Muscle of leg (tissue), 11 donors: ENCODE data around the gene MUC13. TPM values are rescaled to one million over a fixed set of nuclear protein-coding genes. Genes with fewer than 3 reads are reported as not detected.

Experiments used
- DNase-seq: peaks from one replicate; pipeline ENCODE4 v3.0.0; 2013
- H3K27ac ChIP-seq: one replicate; pipeline ENCODE4 v1.5.1; 2013; ENCODE audit warnings: mild to moderate bottlenecking, low read length, control low read depth
- H3K27me3 ChIP-seq: one replicate; pipeline ENCODE4 v1.6.1; 2013; ENCODE audit warnings: low read length; ENCODE audit not compliant: control insufficient read depth, insufficient read depth
- H3K36me3 ChIP-seq: one replicate; pipeline ENCODE4 v1.6.1; 2013; ENCODE audit warnings: low read length; ENCODE audit not compliant: control insufficient read depth, insufficient read depth
- H3K4me1 ChIP-seq: one replicate; pipeline ENCODE4 v1.6.1; 2013; ENCODE audit warnings: low read length; ENCODE audit not compliant: control insufficient read depth, insufficient read depth
- H3K4me3 ChIP-seq: one replicate; pipeline ENCODE4 v1.5.1; 2013; ENCODE audit warnings: low read length, control low read depth
- H3K9me3 ChIP-seq: replicated peaks from 2 replicates; pipeline ENCODE4 v1.6.1; 2013; ENCODE audit warnings: low read depth, low read length; ENCODE audit not compliant: control insufficient read depth
- WGBS: methylation state at CpG from one replicate; pipeline ENCODE4 v1.1.5; 2013; ENCODE audit warnings: missing lambda C conversion rate; ENCODE audit not compliant: insufficient coverage; 5-methylcytosine and 5-hydroxymethylcytosine counted together
- polyA plus RNA-seq, 8 donors: library from polyadenylated mRNA; unstranded; fragments of 120-200 nt; gene quantifications; one replicate each; pipeline versions ENCODE4 v1.2.1 to v1.2.3, GENCODE V29; 2013; ENCODE audit warnings: inconsistent platforms in 1 of 8, low replicate concordance in 1 of 8; ENCODE audit not compliant: insufficient read length in 8 of 8, insufficient read depth in 1 of 8
- total RNA-seq: library from RNA; stranded (reverse); fragments of 120-200 nt; gene quantifications from one replicate; pipeline ENCODE4 v1.2.4, GENCODE V29; 2013

MUC13 gene
- total and polyA plus RNA-seq, 9 donors: 0.14 to 80.9 (median 0.42) TPM; not detected in 4

DNA sequence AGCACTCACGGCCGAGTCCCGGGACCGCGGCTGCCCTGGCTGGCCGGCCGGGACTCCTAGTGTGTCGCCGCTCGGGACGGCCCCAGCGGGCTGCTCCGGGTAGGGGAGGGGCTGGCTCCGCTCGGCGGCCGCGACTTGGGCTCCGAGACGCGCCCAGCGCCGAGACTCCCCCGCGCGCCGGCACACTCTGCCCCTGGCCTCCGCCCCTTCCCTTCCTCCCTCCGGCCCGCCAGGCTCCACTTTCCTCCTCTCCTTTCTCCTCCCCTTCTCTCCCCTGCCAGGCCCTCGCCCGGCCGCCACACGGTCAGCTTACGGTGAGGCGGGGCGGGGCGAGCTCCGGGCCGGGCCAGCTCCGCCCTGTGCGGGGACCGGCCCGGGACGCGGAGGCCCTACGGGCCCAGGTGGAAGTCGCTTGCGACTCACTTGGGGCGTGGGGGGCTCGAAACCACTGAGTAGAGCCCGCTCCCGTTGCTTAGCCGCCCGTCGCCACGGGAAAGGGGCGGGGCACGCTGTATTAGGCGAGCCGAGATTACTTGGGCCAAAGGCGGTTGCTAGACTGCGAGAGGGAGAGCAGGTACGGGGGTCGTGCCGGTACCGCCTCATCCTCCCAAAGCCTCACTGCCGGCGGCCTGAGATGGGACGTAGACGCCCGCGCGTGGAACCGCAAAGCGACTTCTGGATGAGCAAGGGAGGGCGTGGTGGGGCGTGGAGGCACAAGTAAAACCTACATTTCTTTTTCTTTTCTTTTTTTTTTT is 47.2 kb downstream of the MUC13 start, which contains the start of gene ITGB5:
TSS of gene ITGB5 (minus strand) at position 189 of the 755 bp plus-strand sequence. CDS start 365 bp downstream, outside the sequence.
- Histone ChIP-seq H3K27me3 (peaks cover 26% of the 10 kb centered on the region), H3K4me3 (peak within 1 kb of the TSS; percentile 52), H3K4me1 (peaks cover 10% of the 10 kb centered on the region), H3K9me3 (no peaks in the 10 kb centered on the region), H3K27ac (no peak within 1 kb of the TSS), H3K36me3 (no peaks in the 10 kb centered on the region)
- WGBS: under 1% methylated on average over 55 of the region's 78 CpGs
- DNase-seq: peak; percentile 81

DNA sequence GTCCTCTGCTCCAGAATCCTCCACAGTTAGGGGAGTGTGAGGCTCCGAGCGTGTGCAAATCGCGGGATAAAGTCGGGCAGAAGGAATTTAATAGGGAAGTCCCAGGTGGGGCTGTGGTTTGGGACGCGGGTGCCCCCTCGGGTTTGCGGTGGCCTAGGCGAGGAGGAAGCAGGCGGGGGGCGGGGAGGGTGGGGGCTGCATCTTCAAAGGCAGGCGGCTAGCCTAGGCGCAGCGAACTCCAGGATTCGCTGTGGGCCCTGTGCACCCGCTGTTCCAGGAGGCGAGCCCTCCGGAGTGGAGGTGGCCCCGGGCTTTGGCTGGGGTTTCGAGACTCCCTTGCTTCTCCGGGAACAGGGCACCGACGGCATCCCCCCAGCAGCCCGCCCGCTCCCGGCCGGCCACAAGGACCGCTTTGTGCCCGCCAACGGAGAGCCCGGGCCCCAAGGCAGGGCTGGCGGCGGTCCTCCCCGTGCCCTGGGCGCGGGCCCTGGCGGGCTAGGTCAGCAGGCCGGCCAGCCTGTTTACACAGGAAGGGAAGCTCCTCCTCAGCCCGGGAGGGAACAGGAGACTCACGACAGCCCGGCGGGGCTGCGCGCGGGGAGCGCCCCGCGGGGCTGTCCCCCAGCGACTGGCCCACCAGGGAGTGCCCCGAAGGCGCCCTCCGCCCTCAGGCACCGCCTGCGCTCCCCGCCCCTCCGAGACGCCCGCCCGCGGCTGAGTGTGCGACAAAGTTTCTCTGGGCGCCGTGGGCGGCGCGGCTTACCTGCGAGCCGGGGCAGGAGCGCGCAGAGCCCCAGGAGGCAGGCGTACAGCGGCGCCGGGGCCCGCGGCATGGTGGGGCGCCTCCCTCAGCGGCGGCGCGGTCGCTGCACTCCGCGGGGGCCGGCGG is 48.1 kb downstream of the MUC13 start:
- Histone ChIP-seq H3K9me3 (no peaks in the 10 kb centered on the region), H3K4me3 (peak overlapping the region; percentile 42), H3K36me3 (no peaks in the 10 kb centered on the region), H3K27ac (no peak overlapping the region), H3K27me3 (peaks cover 26% of the 10 kb centered on the region), H3K4me1 (peaks cover 10% of the 10 kb centered on the region)
- under 1% methylated on average over 84 of the region's 87 CpGs for WGBS
- peak; percentile 41 for DNase-seq

DNA sequence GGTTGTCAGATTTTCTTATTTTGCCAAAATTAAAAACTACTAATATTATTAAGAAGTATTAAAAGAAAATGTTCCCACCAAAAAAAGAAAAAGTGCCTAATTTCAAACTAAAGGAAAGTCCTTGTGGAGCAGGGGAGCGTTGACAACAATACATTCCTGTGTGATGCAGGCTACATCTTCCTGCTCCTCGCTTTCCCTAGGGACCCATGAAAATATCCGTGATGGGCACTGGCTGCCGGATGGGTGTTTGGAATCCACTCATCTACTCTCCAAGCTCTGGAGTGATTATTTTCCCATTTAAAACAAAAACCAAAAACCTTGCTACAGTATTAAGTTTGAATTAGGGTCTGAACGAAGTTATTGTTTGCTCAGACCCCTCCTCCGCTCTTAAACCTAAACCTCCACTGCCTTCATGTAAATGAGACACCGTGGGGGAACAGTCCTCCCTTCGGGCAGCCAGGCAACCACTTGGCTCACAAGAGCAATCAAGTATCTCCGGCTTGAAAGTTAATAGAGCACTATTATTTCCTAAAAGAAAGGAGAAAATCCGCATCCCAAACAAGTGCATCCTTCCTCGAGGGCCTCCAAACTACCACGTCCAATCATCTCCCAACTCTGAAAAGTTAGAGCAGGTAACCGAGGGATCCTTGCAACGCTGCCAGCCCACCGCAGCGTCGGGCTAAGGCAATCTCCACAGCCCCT is 48.9 kb downstream of the MUC13 start:
- H3K27me3 ChIP-seq: peaks cover 26% of the 10 kb centered on the region
- no peaks in the 10 kb centered on the region for H3K9me3 ChIP-seq
- H3K36me3 ChIP-seq: no peaks in the 10 kb centered on the region
- DNase-seq: no peak
- WGBS: 34% methylated on average over 4 of the region's 17 CpGs
- H3K27ac ChIP-seq: no peak overlapping the region
- H3K4me1 ChIP-seq: peaks cover 10% of the 10 kb centered on the region
- peak overlapping the region; percentile 42 for H3K4me3 ChIP-seq

DNA sequence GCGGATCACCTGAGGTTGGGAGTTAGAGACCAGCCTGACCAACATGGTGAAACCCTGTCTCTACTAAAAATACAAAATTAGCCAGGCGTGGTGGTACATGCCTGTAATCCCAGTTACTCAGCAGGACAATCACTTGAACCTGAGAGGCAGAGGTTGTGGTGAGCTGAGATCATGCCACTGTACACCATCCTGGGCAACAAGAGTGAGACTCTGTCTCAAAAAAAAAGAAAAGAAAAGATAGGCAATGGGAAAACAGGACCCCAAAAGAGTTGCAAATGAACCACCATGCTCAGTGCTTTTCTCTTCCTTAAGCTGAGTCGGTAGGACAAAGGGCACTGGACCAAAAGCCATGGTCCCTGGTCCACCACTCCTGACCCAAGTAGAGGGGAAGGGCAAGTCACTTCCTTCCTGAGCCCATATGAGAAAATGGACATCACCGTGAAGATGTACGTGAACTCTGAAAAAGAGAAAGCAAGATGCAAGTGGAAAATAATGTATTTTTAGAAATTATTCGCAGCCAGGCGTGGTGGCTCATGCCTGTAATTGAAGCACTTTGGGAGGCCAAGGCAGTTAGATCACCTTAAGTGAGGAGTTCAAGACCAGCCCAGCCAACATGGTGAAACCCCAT is 50.0 kb downstream of the MUC13 start:
- peak; percentile 21 for DNase-seq
- peaks cover 26% of the 10 kb centered on the region for H3K27me3 ChIP-seq
- H3K4me3 ChIP-seq: no peak overlapping the region
- no peaks in the 10 kb centered on the region for H3K36me3 ChIP-seq
- no peaks in the 10 kb centered on the region for H3K9me3 ChIP-seq
- H3K4me1 ChIP-seq: peaks cover 10% of the 10 kb centered on the region
- H3K27ac ChIP-seq: no peak overlapping the region
- WGBS: 80% methylated on average over 5 of the region's 7 CpGs

DNA sequence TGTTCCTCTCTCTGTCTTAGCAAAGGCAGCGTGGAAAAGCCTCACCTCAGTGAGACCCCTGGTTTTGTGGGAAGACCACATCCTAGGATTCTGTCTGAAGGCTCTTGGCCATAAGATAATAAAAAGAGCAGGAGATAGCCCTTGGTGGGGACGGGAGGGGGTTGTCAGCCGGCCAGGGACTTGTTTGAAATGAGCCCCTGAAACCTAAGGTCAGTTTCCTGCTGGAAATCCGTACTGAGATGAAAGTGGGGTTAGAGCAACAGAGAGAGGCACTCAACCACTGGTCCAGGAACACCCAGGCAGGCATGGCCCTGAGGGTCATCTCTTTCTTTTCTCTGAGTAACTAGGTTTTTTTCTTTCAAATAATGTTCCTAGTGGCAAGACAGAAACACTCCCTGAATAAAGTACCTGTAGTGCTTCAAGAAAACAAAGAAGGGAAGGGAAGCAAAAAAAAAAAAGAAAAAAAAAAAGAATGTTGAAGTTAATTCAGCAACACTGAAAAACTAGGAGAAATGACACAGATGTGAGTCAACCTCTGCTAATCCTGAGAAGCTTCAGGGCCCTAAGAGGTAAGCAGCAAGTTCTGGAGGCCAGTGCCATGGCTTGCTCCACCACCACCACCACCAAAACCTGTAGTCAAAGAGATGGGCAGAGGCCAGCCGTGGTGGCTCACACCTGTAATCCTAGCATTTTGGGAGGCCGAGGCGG is 50.6 kb downstream of the MUC13 start:
- H3K36me3 ChIP-seq: no peaks in the 10 kb centered on the region
- DNase-seq: no peak
- 42% methylated on average over 3 of the region's 7 CpGs for WGBS

DNA sequence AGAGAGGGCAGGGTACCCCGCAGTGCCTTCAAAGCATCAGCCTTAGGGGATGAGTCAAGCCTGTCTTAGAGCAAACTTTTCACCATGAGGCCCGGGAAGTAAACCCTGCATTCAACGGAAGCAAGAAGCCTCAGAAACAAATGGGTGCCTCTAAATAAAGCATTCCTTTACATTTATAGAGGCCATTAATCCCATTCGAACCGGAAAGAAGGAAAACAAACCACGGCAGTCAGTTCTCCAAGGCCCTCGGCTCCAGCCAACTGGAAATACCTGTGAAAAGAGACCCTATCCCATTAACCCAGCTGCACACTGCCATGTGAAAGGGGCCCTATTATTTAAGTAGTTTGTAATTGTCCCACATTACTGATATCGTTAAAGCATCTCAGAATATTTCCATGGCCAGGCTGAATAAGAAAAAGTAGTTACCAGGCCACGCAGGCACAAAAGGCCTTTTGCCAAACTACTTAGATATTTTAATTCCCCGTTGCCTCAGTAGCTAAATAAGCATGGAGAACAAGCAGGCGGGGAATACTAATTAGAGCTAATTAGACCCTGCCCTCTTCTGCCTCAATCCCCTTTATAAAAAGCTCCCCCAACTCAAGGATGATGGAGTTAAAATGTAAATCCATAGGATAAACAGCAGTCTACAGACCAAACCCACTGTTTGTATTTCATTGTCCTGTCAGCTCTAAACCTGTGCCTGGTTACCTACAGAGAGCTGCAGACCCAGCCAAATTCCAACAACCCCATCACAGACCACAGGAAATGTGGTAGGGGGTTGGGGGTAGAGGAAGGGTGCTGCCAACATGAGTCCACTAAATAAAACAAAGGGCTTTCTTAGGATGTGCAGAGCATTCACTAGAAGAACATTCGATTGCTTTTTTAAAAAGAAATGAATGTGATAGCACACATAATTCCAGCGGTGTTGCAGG is 51.5 kb downstream of the MUC13 start:
- 17% methylated on average over 2 of the region's 13 CpGs for WGBS
- no peak overlapping the region for H3K4me3 ChIP-seq
- H3K27ac ChIP-seq: no peak overlapping the region

More for the DNA sequence above, 50.6 kb downstream of the MUC13 start:
- H3K4me3 ChIP-seq: no peak overlapping the region
- H3K4me1 ChIP-seq: peaks cover 12% of the 10 kb centered on the region
- no peaks in the 10 kb centered on the region for H3K9me3 ChIP-seq
- no peak overlapping the region for H3K27ac ChIP-seq
- peaks cover 26% of the 10 kb centered on the region for H3K27me3 ChIP-seq

DNA sequence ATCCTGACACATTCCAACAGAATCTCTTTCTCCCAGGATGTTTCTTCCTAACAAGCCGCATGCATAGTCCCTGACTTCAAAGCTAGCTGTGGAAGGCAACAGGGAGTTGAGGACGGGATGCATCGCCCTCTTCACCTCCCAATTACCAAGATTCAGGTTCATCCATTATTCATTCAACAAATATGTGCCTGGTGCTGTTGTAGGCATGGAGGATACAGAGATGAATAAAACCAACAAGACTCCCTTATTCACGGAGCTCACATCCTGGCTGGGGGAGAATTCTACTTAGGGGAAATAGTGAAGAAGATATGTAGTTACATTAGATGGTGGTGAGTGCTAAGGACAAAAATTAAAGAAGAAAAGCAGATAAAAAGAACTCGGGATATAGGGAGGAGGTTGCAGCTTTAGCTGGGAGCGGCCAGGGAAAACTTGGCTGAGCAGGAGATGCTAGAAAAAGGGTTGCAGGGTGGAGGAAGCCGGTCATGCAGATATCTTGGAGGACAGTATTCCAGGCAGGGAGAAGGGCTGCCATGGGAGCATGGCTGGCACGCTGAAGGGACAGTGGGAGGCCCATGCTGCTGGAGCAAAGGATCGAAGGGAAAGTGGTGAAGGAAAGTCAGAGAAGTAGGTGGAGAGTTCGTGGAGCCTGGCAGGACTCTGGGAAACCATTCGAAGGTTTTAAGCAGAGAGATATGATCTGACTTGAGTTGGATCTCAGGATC is 52.4 kb downstream of the MUC13 start:
- peaks cover 20% of the 10 kb centered on the region for H3K27me3 ChIP-seq
- no peaks in the 10 kb centered on the region for H3K9me3 ChIP-seq
- H3K4me1 ChIP-seq: peaks cover 10% of the 10 kb centered on the region
- no peak for DNase-seq
- no peaks in the 10 kb centered on the region for H3K36me3 ChIP-seq
- 76% methylated on average over 7 of the region's 11 CpGs for whole genome bisulfite sequencing
- no peak overlapping the region for H3K4me3 ChIP-seq
- no peak overlapping the region for H3K27ac ChIP-seq

More for the DNA sequence above, 51.5 kb downstream of the MUC13 start:
- peaks cover 26% of the 10 kb centered on the region for H3K27me3 ChIP-seq
- DNase-seq: no peak
- peaks cover 14% of the 10 kb centered on the region for H3K4me1 ChIP-seq
- H3K9me3 ChIP-seq: no peaks in the 10 kb centered on the region
- no peaks in the 10 kb centered on the region for H3K36me3 ChIP-seq

DNA sequence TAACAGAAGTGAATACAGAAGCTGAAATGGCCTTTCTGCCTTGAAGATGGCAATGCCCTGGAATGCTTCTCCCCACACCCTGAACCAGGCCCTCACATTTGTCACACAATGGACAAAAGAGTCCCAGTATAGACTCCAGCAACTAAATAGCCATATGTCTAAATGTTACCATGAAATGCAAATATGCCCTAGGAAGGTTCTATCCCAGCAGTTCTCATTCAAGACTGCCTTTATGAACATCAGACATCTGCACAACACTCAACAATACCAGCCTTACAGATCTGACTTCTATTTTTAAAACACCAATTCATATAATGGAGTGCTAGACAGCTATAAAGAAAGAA is 55.2 kb downstream of the MUC13 start:
- no peaks in the 10 kb centered on the region for H3K36me3 ChIP-seq
- no peaks in the 10 kb centered on the region for H3K9me3 ChIP-seq
- peaks cover 4% of the 10 kb centered on the region for H3K4me1 ChIP-seq
- H3K27ac ChIP-seq: no peak overlapping the region
- no peak overlapping the region for H3K4me3 ChIP-seq
- H3K27me3 ChIP-seq: peaks cover 3% of the 10 kb centered on the region
- DNase-seq: no peak
